Mesendoderm (in vitro differentiated cells): ENCODE measurements around the gene UQCRQ.

Experiments
- DNase-seq: peaks from one replicate; pipeline ENCODE4 v3.0.0; 2013
- H2AK5ac ChIP-seq: 2 replicates; pipeline ENCODE4 v1.6.1; 2013; ENCODE audit warnings: low read length, inconsistent platforms
- H2BK120ac ChIP-seq: 2 replicates; pipeline ENCODE4 v1.6.1; 2013; ENCODE audit warnings: low read depth, mild to moderate bottlenecking, low read length, moderate library complexity, mixed read lengths
- H2BK15ac ChIP-seq: replicated peaks from 2 replicates; pipeline ENCODE4 v1.6.1; 2013; ENCODE audit warnings: low read depth, mild to moderate bottlenecking, moderate library complexity
- H2BK5ac ChIP-seq: 2 replicates; pipeline ENCODE4 v1.6.1; 2013; ENCODE audit warnings: low read length, inconsistent platforms
- H3K18ac ChIP-seq: 2 replicates; pipeline ENCODE4 v1.6.1; 2013; ENCODE audit warnings: mild to moderate bottlenecking, low read length, mixed read lengths
- H3K23ac ChIP-seq: one replicate; pipeline ENCODE4 v1.6.1; 2013; ENCODE audit warnings: low read length
- H3K27ac ChIP-seq: 2 replicates; pipeline ENCODE4 v1.5.1; 2013; ENCODE audit warnings: low read depth, mild to moderate bottlenecking, inconsistent platforms, low read length, moderate library complexity
- H3K27me3 ChIP-seq: 2 replicates; pipeline ENCODE4 v1.6.1; 2013; ENCODE audit warnings: low read length, control low read depth, mild to moderate bottlenecking, inconsistent platforms; ENCODE audit not compliant: insufficient read depth, poor library complexity
- H3K36me3 ChIP-seq: 2 replicates; pipeline ENCODE4 v1.6.1; 2013; ENCODE audit warnings: low read length, inconsistent platforms; ENCODE audit not compliant: control insufficient read depth, insufficient read depth
- H3K4ac ChIP-seq: one replicate; pipeline ENCODE4 v1.6.1; 2013; ENCODE audit warnings: low read depth, mild to moderate bottlenecking, low read length, moderate library complexity
- H3K4me1 ChIP-seq: 2 replicates; pipeline ENCODE4 v1.6.1; 2013; ENCODE audit warnings: low read depth, low read length, inconsistent platforms; ENCODE audit not compliant: control insufficient read depth
- H3K4me2 ChIP-seq: 2 replicates; pipeline ENCODE4 v1.6.1; 2013; ENCODE audit warnings: low read length
- H3K4me3 ChIP-seq: 2 replicates; pipeline ENCODE4 v1.5.1; 2013; ENCODE audit warnings: mild to moderate bottlenecking, low read length
- H3K56ac ChIP-seq: one replicate; pipeline ENCODE4 v1.6.1; 2013; ENCODE audit warnings: low read length
- H3K79me1 ChIP-seq: 2 replicates; pipeline ENCODE4 v1.6.1; 2013; ENCODE audit warnings: low read length, inconsistent platforms
- H3K79me2 ChIP-seq: 2 replicates; pipeline ENCODE4 v1.6.1; 2013; ENCODE audit warnings: mild to moderate bottlenecking, low read length; ENCODE audit not compliant: control insufficient read depth, insufficient read depth
- H3K9ac ChIP-seq: 2 replicates; pipeline ENCODE4 v1.6.1; 2013; ENCODE audit warnings: low read length, inconsistent platforms
- H4K5ac ChIP-seq: one replicate; pipeline ENCODE4 v1.6.1; 2013; ENCODE audit warnings: low read length
- H4K8ac ChIP-seq: one replicate; pipeline ENCODE4 v1.6.1; 2013; ENCODE audit warnings: low read depth, mild to moderate bottlenecking, control low read depth, low read length, moderate library complexity
- WGBS: extraction: QIAGEN DNeasy Blood & Tissue Kit; methylation state at CpG from one replicate; pipeline ENCODE4 v1.1.7; 2013; ENCODE audit warnings: low lambda C conversion rate, missing lambda C conversion rate; ENCODE audit not compliant: insufficient coverage; ENCODE audit errors: extremely low coverage; 5-methylcytosine and 5-hydroxymethylcytosine counted together

UQCRQ gene

DNA sequence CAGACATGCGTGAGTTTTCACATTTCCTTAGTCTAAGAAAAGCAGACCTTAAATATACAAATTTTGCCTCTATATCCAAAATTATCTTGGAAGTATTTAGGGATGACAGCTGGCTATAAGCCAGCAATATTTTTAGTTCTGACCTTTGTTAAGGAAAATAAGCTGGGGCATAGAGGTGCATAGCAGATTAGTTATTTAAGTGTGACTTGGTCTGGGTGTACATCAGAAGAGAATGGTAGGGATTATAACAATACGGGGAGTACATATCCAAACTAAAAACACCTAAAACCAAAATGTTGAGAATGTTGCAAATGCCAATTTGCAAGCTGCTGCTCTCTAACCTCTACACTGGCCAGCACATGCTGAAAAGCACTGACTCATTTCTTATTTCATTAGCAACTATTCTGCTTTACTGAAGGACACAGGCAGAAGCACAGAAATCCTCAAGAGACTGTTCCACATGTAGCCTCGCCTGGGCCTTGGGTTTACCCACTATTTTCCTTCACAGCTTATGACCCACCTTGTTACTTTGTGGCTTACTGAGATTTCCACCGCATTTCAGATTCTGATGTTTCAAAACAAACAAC is 29.4 kb downstream of the UQCRQ start:
- no peak overlapping the region for H2BK15ac ChIP-seq
- H3K27ac ChIP-seq = no peak overlapping the region
- no peak overlapping the region for H4K8ac ChIP-seq
- no CpG with 5 or more reads among the region's 4 CpGs for WGBS
- H3K79me2 ChIP-seq = no peaks in the 10 kb centered on the region
- H3K27me3 ChIP-seq = no peaks in the 10 kb centered on the region
- no peak overlapping the region for H3K4me2 ChIP-seq
- H3K23ac ChIP-seq = no peak overlapping the region
- DNase-seq = no peak
- no peak overlapping the region for H3K4ac ChIP-seq
- no peaks in the 10 kb centered on the region for H3K4me1 ChIP-seq
- peaks cover 13% of the 10 kb centered on the region for H3K36me3 ChIP-seq
- H3K18ac ChIP-seq = no peak overlapping the region
- no peak overlapping the region for H2BK120ac ChIP-seq
- no peak overlapping the region for H3K4me3 ChIP-seq
- no peak overlapping the region for H3K56ac ChIP-seq
- no peak overlapping the region for H3K9ac ChIP-seq
- H2BK5ac ChIP-seq = no peak overlapping the region
- no peaks in the 10 kb centered on the region for H3K79me1 ChIP-seq
- no peak overlapping the region for H2AK5ac ChIP-seq
- H4K5ac ChIP-seq = no peak overlapping the region

DNA sequence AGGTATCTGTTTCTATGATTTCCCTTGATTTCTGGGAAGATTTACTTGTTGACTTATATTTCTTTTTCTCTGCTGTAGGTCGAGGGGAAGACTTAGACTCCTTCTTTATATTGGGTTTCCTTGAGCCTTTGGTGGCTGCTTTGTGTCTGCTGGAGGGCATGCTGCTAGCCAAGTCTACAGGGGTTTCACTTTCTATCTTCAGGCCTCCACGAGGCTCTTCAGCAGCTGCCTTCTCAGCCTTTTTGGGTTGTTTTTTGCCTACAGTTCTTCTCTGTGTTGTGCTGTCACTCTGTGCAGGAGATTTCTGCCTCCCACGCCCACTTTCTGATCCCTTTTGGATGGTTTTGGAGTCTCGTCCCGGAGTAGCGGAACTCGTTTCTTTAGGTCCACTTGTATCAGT is 30.2 kb downstream of the UQCRQ start:
- Histone ChIP-seq H4K5ac (no peak overlapping the region), H3K27ac (no peak overlapping the region), H2BK120ac (no peak overlapping the region), H3K23ac (no peak overlapping the region), H3K4me2 (no peak overlapping the region), H3K4me3 (no peak overlapping the region), H3K36me3 (peaks cover 13% of the 10 kb centered on the region), H3K18ac (no peak overlapping the region), H2BK5ac (no peak overlapping the region), H3K4me1 (no peaks in the 10 kb centered on the region), H2BK15ac (no peak overlapping the region), H3K79me2 (no peaks in the 10 kb centered on the region), H3K56ac (no peak overlapping the region), H3K79me1 (no peaks in the 10 kb centered on the region), H3K4ac (no peak overlapping the region), H2AK5ac (no peak overlapping the region), H4K8ac (no peak overlapping the region), H3K9ac (no peak overlapping the region), H3K27me3 (no peaks in the 10 kb centered on the region)
- no CpG with 5 or more reads among the region's 7 CpGs for WGBS
- DNase-seq = no peak

DNA sequence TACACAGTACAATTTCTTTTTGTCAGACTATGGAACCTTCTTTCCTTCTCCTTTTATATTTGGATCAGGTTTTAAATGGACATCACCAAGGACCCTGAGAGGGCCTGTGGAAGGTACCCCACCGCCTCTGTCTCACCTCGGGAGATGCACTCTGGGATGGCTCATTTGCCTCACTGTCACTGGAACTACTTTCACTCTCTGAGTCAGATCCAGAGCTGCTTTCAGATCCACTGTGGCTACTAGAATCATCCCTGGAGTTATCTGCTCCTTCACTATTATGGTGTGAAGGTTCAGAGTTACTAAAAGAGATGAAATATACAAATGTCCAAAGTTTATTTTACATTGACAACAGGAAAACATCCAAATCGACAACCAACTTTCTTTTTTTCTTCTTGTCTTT is 31.7 kb downstream of the UQCRQ start:
- no CpG with 5 or more reads among the region's 3 CpGs for WGBS

DNA sequence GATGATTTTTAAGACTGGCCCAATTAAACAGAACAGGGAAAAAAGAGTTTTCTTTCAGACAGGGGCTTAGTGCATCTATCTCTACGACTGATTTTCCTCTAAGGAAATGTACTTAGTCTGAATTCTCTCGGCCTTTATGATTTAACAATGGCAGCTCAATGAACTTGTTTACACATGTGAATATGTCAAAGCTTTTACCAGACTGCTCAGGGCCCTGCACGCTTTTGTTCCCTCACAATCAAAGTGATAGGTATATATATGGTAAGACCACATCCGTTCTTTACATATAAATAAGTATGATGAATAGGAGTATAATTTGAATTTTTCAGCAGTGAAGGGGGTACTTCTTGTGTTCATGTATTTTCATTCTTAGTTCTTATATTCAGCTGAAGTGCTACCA is 34.6 kb downstream of the UQCRQ start:
- no peak for DNase-seq
- Histone ChIP-seq H3K4me2 (no peak overlapping the region), H3K79me2 (no peaks in the 10 kb centered on the region), H3K56ac (no peak overlapping the region), H3K4me1 (no peaks in the 10 kb centered on the region), H3K27ac (no peak overlapping the region), H3K9ac (no peak overlapping the region), H4K8ac (no peak overlapping the region), H2BK5ac (no peak overlapping the region), H3K36me3 (peaks cover 10% of the 10 kb centered on the region), H3K79me1 (peaks cover 2% of the 10 kb centered on the region), H2BK15ac (no peak overlapping the region), H2AK5ac (no peak overlapping the region), H3K27me3 (no peaks in the 10 kb centered on the region), H4K5ac (no peak overlapping the region), H3K4ac (no peak overlapping the region), H3K4me3 (no peak overlapping the region), H3K23ac (no peak overlapping the region), H2BK120ac (no peak overlapping the region), H3K18ac (no peak overlapping the region)
- WGBS = no CpG with 5 or more reads among the region's 4 CpGs

More for the DNA sequence above, 31.7 kb downstream of the UQCRQ start:
- H3K4ac ChIP-seq = no peak overlapping the region
- H4K8ac ChIP-seq = no peak overlapping the region
- no peak overlapping the region for H2BK120ac ChIP-seq
- no peak overlapping the region for H3K4me3 ChIP-seq
- no peaks in the 10 kb centered on the region for H3K79me2 ChIP-seq
- H3K4me2 ChIP-seq = no peak overlapping the region
- no peak overlapping the region for H3K18ac ChIP-seq
- no peak overlapping the region for H3K23ac ChIP-seq
- no peak overlapping the region for H2AK5ac ChIP-seq
- no peak overlapping the region for H2BK15ac ChIP-seq
- no peak overlapping the region for H3K9ac ChIP-seq
- no peak overlapping the region for H4K5ac ChIP-seq
- H3K27ac ChIP-seq = no peak overlapping the region
- no peaks in the 10 kb centered on the region for H3K27me3 ChIP-seq
- no peak overlapping the region for H3K56ac ChIP-seq
- no peak for DNase-seq
- H2BK5ac ChIP-seq = no peak overlapping the region
- H3K4me1 ChIP-seq = no peaks in the 10 kb centered on the region
- peaks cover 12% of the 10 kb centered on the region for H3K36me3 ChIP-seq
- no peaks in the 10 kb centered on the region for H3K79me1 ChIP-seq

DNA sequence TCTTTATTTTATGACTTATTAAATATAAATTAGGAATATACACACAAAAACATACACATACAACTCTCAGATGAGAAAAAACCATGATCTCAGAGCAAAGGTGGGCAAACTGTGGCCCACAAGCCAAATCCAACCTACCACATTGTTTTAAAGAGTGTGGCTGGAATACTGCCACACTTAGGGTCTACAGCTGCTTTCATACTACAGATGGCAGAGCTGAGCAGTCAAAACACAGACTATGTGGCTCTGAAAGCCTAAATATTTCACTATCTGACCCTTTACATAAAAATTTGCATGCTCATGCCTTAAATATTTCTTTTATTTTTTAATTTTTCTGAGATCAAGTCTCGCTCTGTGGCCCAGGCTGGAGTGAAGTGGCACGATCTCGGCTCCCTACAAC is 35.3 kb downstream of the UQCRQ start:
- H2BK15ac ChIP-seq = no peak overlapping the region
- H2BK120ac ChIP-seq = no peak overlapping the region
- H4K5ac ChIP-seq = no peak overlapping the region
- no peaks in the 10 kb centered on the region for H3K27me3 ChIP-seq
- no peak overlapping the region for H4K8ac ChIP-seq
- H3K9ac ChIP-seq = no peak overlapping the region
- H2BK5ac ChIP-seq = no peak overlapping the region
- no peak overlapping the region for H3K27ac ChIP-seq
- no peak overlapping the region for H3K56ac ChIP-seq
- H3K4me1 ChIP-seq = no peaks in the 10 kb centered on the region
- H3K4me3 ChIP-seq = no peak overlapping the region
- no CpG with 5 or more reads among the region's 3 CpGs for WGBS
- no peak overlapping the region for H3K23ac ChIP-seq
- H3K18ac ChIP-seq = no peak overlapping the region
- no peaks in the 10 kb centered on the region for H3K79me2 ChIP-seq
- no peak overlapping the region for H3K4ac ChIP-seq
- H2AK5ac ChIP-seq = no peak overlapping the region
- no peak for DNase-seq
- peaks cover 2% of the 10 kb centered on the region for H3K79me1 ChIP-seq
- no peak overlapping the region for H3K4me2 ChIP-seq
- H3K36me3 ChIP-seq = peaks cover 6% of the 10 kb centered on the region

DNA sequence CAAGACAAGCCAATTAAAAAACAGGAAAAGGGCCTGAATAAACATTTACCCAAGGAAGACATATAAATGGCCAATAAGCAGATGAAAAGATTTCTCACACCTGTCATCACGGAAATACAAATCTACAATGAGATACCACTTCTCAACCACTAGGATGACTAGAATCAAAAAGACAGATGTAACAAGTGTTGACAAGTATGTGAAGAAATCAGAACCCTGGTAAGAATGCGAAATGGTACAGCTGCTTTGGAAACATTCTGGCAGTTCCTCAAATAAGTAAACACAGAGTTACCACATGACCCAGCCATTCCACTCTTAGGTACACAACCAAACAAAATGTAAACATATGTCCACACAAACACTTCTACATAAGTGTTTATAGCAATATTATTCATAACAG is 39.5 kb downstream of the UQCRQ start:
- no peaks in the 10 kb centered on the region for H3K36me3 ChIP-seq
- DNase-seq = no peak
- no peak overlapping the region for H2BK120ac ChIP-seq
- no peak overlapping the region for H3K27ac ChIP-seq
- no CpG with 5 or more reads among the region's 2 CpGs for WGBS
- H3K4me2 ChIP-seq = no peak overlapping the region
- no peak overlapping the region for H2AK5ac ChIP-seq
- H2BK5ac ChIP-seq = no peak overlapping the region
- no peak overlapping the region for H3K4ac ChIP-seq
- H3K4me1 ChIP-seq = no peaks in the 10 kb centered on the region
- no peak overlapping the region for H4K5ac ChIP-seq
- H3K27me3 ChIP-seq = no peaks in the 10 kb centered on the region
- H4K8ac ChIP-seq = no peak overlapping the region
- H3K79me1 ChIP-seq = peaks cover 2% of the 10 kb centered on the region
- H3K23ac ChIP-seq = no peak overlapping the region
- no peak overlapping the region for H3K9ac ChIP-seq
- H3K4me3 ChIP-seq = no peak overlapping the region
- H3K79me2 ChIP-seq = no peaks in the 10 kb centered on the region
- no peak overlapping the region for H3K56ac ChIP-seq
- H2BK15ac ChIP-seq = no peak overlapping the region
- no peak overlapping the region for H3K18ac ChIP-seq
